IPS-NIHi7 (cell line): ENCODE results near the gene OR2L2.
"Not testable (repeated sequence)": the region's sequence is repeated elsewhere in the genome, so short reads cannot be mapped to it uniquely, and the experiment has no call there.

ENCODE experiments used
- DNase-seq: peaks from one replicate; pipeline ENCODE4 v3.0.0; 2012; ENCODE audit warnings: mixed read lengths; ENCODE audit errors: extremely low spot score

OR2L2 gene, protein sequence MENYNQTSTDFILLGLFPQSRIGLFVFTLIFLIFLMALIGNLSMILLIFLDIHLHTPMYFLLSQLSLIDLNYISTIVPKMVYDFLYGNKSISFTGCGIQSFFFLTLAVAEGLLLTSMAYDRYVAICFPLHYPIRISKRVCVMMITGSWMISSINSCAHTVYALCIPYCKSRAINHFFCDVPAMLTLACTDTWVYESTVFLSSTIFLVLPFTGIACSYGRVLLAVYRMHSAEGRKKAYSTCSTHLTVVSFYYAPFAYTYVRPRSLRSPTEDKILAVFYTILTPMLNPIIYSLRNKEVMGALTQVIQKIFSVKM

DNA sequence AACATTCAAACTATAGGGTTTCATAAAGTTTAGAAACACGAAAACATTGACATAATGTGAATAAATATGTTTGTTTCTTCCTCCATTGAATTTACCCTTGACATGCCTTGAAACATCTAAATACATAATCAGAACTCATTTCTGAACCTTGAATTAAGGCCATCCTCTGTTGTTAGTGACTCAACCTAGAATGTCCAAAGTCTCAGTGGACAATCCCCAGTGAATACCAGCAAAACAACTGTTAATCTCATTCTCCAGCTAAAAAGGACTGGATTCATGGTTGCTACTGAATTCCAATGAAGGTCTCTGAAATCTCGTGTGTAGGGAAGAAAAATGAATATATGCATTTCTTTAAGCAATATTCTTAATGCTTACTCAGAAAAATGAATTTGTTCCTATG is at the start of gene OR2L2:
TSS of gene OR2L2 (plus strand) at position 301 of the 400 bp plus-strand sequence. CDS start 8,198 bp downstream, outside the sequence.
- no peak for DNase-seq

DNA sequence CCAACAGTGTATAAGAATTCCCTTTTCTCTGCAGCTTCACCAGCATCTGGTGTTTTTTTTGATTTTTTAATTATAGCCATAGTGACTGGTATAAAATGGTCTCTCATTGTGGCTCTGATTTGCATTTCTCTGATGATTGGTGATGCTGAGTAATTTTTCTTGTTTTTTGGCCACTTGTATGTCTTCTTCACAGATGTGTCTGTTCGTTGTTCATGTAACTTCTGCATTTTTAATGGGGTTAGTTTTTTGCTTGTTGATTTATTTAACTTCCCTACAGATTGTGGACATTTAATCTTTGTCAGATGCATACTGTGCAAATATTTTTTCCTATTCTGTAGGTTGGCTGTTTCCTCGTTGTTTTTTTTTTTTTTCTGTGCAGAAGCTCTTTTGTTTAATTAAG is 36.9 kb upstream of the OR2L2 start:
- no peak for DNase-seq

DNA sequence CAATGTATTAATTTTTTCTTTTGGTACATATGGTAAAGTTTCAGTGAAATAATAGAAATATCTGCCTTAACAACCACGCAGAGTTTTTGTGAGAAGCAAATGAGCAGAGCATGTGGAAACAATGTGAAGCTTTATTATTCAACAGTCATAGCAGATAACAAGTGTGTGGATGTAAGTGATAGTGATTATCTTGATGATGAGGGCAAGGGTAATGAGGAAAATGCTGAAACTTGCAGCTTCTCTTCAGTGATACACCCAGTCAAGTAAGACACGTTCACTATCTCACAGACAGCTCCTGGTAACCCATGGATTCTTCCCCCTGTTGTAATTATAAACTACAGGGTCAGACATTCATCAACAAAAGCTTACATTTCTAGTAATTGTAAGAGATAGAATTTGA is 31.1 kb upstream of the OR2L2 start:
- no peak for DNase-seq

DNA sequence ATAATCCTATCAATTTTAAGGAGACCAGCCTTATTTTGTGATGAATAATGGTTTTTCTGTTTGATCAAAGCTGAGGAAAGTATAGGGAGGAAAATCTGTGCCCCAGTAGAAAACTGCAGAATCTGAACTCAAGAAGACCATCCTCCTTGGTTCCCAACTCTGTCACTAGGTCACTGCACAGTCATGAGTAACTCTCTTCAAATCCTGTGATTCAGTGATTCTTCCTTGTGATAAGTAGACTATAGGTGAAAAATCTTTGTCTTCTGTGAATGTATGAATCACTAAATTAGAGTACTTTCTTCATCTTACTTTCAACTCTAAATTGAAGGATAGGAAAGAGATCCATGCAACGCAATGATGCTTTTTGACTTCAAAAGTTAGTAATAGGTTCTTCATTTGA is 29.7 kb upstream of the OR2L2 start:
- DNase-seq: no peak

DNA sequence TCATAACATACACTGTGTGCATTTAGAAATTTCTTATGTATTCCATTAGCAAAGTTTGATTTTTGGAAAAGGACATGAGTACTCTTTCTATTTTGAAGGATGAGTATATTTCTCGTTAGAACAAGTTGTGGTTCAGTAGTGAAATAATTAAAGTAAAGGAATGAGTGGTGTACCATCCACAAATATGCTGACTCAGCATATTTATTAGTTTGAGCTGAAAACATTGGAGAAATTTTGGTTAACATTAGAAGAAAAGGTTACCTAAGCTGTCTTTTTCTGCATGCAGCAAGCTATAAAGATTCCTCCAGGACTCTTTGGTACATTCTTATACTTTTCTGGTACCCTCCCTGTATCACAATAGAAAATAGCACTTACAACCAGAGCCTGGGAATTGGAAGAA is 22.1 kb upstream of the OR2L2 start:
- DNase-seq: no peak

DNA sequence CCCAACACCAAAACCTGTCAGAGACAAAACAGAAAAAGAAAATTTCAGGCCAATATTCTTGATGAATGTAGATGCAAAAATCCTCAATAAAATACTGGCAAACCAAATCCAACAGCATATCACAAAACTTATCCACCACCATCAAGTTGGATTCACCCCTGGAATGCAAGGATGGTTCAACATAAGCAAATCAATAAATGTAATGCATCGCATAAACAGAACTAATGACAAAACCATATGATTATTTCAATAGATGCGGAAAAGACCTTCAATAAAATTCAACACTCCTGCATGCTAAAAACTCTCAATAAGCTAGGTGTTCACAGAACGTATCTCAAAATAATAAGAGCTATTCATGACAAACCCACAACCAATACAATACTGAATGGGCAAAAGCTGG is 20.2 kb upstream of the OR2L2 start:
- no peak for DNase-seq

DNA sequence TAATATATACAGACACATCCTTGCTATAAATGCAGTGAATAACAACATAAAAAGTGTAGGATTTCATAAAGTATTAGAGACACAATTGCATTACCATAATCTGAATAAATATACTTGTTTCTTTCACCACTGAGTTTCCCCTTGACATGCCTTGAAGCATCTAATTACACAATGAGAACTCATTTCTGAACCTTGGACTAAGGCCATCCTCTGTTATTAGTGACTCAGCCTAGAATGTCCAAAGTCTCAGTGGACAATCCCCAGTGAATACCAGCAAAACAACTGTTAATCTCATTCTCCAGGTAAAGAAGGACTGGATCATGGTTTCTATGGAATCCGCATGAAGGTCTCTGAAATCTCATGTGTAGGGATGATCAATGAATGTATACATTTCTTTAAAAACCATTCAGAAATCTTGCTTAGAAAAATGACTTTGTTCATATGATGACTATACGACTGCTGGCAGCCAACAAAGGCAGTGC is 16.6 kb upstream of the OR2L2 start, which contains the start of gene OR2L5:
TSS of gene OR2L5 (plus strand) at position 432 of the 482 bp plus-strand sequence. CDS start 8,288 bp downstream, outside the sequence.
- DNase-seq: no peak

DNA sequence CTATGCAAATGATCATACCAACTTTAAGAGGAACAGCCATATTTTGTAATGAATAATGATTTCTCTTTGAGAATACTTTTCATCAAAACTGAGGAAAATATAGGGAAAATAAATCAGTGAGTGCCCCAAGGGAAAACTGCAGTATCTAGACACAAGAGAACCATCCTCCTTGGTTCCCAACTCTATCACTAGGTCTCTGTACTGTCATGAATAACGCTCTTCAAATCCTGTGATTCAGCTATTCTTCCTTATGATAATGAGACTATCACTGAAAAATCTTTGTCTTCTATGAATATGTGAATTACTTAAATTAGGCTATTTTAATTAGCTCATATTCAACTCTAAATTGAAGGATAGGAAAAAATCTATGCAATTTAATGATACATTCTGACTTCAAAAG is 14.1 kb upstream of the OR2L2 start:
- DNase-seq: no peak

DNA sequence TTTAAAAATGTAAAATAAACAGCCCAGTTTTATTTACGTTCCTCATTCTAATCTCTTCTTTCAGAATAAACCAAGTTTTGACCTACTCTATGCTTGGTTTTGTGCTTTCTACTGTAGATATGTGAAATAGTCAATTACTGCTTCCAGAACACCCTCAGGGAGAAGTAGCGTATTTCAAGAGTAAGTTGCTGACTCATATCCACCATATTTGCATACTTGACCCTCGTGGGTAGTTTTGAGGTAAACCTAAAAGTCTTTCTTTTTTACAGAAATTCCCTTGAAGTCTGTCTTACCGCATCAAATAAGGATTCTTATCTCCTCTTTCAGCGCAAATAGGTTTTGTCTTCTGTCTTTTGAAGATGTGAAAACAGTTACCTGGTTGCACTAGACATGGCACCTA is 15.3 kb downstream of the OR2L2 start:
- DNase-seq: no peak

DNA sequence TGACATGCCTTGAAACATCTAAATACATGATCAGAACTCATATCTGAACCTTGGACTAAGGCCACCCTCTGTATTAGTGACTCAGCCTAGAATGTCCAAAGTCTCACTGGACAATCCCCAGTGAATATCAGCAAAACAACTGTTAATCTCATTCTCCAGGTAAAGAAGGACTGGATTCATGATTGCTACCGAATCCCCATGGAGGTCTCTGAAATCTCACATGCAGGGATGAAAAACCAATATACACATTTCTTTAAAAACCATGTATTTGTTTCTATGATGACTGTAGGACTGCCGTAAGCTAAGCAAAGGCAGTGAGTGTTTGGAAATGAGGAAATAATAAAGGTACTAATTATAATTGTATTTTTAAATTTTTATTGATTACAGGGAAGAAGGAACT is 16.7 kb downstream of the OR2L2 start, which contains the start of gene OR2L3:
TSS of gene OR2L3 (plus strand) at position 301 of the 400 bp plus-strand sequence. CDS start 13,846 bp downstream, outside the sequence.
- no peak for DNase-seq

DNA sequence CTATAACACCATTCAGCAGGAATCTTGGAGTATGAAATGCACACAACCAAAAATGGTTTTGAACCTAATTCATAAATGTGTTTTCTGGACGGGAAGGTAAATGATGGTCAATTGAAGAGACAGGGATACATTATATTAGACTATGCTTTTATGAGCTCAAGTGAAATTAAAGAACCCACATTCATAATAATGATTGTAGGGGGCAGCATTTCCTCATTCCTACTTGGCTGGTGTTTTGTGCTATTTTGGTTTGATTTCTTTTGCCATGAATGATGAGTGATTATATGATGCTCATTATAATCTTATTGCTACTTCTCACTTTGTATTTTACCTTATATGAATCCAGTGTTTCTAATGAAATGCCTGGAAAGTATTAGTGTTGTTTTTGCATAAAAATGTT is 17.1 kb downstream of the OR2L2 start:
- DNase-seq: no peak

DNA sequence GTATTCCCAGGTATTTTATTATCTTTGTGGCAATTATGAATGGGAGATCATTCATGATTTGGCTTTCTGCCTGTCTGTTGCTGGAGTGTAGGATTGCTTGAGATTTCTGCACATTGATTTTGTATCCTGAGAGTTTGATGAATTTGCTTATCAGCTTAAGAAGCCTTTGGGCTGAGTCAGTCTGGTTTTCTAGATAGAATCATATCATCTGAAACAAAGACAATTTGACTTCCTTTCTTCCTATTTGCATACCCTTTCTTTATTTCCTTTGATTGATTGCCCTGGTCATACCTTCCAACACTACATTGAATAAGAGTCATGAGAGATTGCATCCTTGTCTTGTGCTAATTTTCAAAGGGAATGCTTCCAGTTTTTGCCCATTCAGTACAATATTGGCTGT is 24.8 kb downstream of the OR2L2 start:
- no peak for DNase-seq

DNA sequence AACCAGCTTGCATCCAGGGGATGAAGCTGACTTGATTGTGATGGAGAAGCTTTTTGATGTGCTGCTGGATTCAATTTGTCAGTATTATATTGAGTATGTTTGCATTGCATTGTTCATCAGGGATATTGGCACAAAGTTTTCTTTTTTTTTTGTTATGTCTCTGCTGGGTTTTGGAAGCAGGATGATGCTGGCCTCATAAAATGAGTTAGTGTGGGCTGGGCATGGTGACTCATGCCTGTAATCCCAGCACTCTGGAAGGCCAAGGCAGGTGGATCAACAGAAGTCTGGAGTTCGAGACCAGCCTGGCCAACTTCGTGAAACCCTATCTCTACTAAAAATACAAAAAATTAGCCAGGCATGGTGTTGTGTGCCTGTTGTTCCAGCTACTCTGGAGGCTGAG is 25.4 kb downstream of the OR2L2 start:
- no peak for DNase-seq

DNA sequence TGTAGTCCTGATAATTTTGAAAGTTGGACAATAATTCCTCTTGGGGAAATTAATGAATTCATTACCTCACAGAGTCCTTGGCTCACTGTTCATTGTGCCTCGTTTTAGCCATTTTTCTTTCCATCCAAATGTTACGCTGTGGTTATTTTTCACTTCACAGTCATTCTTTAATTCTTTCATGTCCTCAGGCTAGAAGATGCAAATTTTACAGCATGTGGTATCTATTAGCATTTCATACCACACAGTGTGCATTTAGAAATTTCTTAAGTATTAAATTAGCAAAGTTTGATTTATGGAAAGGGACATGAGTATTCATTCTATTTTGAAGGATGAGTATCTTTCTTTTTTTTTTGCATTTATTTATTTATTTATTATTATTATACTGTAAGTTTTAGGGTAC is 35.2 kb downstream of the OR2L2 start:
- no peak for DNase-seq

DNA sequence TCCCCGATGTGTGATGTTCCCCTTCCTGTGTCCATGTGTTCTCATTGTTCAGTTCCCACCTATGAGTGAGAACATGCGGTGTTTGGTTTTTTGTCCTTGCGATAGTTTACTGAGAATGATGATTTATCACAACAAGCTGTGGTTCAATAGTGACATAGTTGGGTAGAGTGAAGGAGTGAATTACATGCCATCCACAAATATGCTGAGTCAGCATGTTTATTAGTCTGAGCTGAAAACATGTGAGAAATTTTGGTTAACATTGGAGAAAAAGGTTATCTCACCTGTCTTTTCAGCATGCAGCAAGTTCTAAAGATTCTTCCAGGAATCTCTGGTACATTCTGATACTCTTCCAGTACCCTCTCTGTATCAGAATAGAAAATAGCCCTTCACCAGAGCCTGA is 35.7 kb downstream of the OR2L2 start:
- no peak for DNase-seq

DNA sequence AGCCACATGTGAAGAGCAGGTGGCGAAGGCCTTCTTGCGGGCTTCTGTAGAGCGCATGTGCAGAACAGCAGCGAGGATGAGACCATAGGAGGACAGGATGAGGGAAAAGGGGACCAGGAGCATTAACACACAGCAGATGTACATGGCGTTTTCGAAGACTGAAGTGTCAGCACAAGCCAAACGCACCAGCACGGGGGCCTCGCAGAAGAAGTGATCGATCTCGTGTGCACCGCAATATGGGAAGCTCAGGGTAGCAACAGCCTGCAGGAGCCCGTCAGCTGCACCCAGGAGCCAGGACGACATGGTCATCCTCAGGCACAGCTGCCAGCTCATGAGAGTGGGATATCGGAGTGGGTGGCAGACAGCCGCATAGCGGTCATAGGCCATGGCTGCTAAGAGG is 54.0 kb downstream of the OR2L2 start:
- not testable (repeated sequence) for DNase-seq
